ENCODE results near the gene MMD2.

Gene MMD2

DNA sequence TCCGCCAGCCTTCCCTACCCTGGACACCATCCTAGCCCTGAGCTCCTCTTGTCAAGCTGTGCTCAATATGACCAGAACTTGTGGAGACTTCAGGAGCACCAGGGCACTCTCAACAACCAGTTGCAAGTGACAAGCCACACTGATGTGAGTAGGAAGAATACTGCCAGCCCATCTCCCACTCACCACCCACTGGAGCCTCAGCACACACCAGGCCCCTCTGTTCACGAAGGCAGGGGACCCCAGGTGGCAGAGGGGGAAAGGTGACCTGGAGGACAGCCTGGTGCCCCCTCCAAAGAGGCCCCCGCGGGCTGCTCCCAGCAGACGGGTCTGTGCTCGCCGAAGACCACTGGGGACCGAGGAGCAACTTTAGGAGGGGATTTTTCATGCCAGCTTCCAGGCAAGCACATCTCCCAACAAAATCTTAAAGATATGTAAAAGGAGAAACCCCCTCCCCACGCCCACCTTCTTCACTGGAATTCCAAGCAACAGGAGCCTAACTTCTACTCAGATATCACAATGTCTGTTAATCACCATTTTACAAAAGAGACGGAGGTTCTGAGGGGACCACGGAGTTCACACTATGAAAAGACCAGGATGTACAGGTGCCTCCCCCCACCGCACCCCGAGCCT, 1.0 kb downstream of the MMD2 start:
- DNase-seq, result no peak

DNA sequence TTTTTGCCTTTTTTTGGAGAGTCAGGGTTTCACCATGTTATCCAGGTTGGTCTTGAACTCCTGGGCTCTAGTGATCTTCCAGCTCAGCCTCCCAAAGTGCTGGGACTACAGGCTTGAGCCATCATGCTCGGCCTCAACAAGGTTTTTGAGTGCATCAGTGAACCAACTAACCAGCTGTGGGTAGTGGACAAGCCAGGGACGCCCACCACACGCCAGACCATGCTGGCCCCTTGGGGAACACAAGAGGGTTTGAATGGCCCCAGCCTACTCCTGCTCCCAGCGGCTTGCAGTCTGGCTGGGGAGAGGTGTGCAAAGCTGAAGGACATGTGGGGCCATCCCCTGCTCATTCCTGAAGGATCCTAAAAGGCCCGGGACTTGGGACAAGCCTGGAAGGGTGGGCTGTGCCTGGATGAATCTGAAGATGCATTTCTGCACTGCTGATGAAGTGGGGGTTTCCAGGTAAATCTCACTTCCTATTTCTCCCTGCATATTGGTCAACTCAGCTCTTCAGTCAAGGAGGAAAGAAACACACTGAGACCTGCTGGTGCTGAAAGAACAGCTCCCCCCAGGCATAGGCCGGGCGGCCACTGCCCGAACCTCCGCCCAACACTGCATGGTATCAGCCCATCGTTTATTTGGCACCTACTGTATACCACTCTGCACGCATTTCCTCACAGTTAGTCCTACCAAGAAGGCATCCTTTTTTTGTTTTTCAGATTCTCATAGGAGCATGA, 6.9 kb downstream of the MMD2 start:
- no peak for DNase-seq

DNA sequence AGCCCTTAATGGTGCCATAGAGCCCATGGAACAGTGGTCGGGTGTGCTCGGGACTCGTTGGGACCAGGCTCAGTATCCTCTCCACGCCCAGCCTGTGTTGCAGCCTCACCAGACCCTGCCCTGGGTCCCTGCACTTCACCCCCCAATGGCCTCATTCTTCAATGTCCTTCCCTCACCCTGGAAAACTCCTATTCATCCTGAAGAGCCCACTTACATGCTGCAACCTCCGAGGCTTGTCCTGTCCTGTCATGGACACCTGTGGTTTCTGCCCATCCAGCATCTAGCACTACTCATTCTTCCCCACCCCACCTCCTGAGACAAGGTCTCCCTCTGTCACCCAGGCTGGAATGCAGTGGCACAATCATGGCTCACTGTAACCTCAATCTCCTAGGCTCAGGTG, 7.7 kb downstream of the MMD2 start:
- no peak for DNase-seq

DNA sequence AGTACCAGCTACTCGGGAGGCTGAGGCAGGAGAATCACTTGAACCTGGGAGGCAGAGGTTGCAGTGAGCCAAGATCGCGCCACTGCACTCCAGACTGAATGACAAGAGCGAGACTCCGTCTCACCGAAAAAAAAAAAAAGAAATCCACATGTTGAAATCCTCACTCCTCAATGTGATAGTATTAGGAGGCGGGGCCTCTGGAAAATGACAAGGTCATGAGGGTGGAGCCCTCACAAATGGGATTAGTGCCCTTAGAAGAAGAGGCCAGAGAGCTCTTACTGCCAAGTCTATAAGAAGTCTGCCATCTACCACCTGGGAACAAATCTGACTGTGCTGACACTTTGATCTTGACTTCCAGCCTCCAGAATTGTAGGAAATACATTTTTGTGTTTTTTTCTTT, 10.6 kb downstream of the MMD2 start:
- no peak for DNase-seq

DNA sequence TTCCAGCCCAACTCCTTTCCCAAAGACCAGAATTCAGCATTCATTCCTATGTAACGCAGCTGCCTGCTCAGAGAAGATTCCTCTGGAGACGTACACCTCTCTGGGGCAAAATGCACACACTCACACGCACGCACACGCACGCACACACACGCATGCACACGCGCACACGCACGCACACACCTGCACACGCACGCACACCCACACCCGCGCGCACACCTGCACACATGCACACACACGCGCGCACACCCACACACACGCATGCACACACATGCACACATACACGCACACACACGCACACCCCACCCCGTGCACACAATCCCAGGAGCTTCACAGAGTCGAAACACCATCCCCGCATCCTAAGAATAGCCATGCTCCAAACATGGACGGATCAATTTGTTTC, 13.0 kb downstream of the MMD2 start:
- DNase-seq, result no peak

DNA sequence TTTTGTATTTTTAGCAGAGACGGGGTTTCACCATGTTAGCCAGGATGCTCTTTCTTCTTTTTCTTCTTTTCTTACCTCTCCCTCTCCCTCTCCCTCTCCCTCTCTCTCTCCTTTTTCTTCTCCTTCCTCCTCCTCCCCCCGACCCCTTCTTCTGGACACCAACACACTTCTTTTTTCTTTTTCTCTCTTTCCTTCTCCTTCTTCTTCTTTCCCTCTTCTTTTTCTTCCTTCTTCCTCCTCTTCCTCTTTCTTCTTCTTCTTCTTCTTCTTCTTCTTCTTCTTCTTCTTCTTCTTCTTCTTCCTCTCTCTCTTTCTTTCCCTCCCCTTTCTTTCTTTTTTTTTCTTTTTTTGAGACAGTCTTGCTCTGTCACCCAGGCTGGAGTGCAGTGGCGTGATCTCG, 14.0 kb downstream of the MMD2 start:
- DNase-seq, result no peak

DNA sequence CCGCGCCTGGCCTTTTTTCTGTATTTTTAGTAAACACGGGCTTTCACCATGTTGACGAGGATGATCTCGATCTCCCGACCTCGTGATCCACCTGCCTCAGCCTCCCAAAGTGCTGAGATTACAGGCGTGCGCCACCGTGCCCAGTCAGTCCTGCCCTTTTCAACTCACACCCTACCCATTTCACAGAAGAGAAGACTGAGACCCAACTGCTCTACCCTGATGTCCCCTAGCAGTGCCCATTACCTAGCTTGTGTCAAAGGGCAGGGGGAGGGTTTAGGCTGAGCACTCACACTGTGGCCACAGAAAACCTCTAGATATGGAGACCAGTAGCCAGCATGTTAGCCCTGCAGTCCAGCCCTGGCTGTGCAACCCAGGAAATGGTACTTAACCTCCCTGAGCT, 15.7 kb downstream of the MMD2 start:
- DNase-seq, result no peak

DNA sequence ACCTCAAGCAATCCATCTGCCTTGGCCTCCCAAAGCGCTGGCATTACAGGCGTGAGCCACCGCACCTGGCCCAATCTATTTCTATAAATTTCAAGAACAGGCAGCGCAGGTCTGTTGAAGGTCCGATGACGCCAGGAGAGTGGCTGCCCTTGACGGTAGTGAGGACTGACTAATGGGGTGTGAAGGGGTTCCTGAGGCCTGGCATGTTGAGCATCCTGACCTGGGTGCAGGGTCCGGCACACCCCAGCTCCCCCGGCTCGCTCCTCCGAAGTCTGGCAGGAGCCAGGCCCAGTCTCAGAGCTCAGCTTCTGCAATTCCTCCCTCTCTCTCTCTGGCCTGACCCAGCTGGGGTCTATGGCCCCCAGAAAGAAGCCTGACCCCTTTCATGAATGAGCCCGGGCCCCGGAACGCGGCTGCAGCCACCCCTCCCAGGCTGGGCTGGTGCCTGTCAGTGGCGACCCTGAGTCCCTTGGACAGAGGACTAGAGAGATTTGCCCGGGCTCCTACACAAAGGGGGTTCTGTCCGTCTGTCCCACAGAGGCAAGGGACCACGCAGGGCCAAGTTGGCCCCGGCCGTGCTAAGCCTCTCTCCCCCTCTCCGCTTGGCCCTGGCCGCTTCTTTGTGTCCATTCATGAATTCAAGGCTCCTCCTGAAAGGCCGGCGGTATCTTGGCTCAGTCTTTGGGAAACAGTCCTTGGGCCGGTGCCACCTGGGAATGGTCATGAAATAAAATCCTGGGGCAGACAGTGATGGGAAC, 18.8 kb downstream of the MMD2 start:
- DNase-seq, result no peak

DNA sequence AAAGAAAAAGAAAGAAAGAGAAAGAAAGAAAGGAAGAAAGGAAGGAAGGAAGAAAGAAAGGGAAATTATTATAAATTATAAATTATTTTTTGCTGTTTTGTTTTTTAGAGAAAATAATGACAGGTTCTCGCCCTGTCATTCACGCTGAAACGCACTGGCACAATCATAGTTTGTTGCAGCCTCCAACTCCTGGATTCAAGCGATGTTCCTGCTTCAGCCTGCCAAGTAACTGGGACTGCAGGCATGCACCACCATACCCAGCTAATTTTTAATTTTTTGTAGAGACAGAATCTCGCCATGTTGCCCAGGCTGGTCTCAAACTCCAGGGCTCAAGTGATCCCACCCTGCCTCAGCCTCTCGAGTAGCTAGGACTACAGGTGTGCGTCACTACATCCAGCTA, 21.6 kb downstream of the MMD2 start:
- DNase-seq, result no peak

DNA sequence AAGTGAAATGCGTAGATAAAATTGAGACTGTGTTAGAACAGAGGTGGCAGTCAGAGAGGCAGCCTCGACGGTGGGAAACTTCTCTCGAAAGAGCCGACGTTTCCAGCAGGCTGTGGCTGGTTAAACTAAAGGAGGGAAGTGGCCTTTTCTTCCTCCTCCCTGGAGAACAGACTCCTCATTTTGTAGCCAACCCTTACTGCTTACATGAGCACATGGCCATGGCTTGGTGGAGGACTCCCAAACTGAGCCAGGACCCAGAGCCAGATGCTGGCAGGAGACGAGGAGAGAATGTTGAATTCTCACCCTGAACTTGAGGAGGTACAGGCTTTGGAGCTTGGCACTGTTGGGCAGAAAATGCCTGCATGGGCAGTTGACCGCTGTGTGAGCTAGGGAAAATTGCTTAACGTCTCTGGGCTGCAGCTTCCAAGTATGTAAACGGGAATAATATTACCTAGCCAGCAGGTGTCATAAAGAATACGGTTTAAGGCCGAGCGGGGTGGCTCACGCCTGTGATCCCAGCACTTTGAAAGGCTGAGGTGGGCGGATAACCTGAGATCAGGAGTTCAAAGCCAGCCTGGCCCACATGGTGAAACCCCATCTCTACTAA, 24.5 kb downstream of the MMD2 start:
- no peak for DNase-seq

DNA sequence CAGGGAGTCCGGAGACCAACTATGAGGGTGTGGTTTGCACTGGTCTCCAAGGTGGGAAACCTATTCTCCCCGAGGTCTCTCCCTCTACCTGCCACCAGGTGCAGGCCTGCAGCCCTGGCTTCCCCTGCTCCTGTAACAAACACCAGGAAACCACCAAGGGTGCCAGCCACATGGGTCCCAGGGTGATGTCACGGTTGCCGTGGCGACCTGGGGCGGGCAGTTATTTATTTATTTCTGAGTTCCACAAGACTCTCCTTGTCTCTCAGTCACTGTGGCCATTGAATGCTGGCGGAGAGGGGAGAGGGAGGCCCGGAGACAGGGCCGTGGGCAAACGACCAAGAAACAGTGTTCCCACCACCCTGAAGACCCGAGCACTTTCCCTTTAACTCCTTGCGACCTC, 27.0 kb downstream of the MMD2 start:
- peak; percentile 76 for DNase-seq

DNA sequence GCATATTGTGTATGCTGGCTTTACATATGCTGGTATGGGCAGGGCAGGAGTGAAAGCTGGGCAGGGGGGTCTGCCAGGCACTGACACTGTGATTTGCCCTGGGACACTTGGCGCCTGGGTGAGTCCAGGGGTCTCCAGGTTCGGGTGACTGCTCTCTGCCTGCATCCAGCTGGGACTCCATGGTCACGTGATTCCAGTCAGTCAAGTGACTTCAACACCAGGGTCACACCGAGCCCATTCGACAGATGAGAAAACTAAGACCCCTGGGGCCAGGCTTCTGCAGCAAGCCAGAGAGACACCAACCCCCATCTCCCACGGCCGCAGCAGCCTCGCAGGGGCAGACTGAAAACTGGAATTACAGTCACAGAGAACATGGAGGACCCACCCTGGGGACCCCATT, 30.0 kb downstream of the MMD2 start:
- DNase-seq, result no peak

DNA sequence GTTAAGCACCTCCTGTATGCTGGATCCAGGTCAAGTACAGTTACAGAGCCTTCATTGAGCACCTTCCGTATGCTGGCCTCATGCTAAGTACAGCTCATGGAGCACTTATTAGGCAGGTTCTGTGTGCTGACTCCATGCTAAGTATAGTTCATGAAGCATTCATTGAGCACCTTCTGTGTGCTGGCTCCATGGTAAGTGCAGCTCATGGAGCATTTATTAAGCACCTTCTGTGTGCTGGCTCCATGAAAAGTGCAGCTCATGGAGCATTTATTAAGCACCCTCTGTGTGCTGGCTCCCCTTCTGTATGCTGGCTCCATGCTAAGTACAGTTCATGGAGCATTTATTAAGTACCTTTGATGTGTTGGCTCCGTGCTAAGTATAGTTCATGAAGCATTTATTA, 30.5 kb downstream of the MMD2 start:
- no peak for DNase-seq

DNA sequence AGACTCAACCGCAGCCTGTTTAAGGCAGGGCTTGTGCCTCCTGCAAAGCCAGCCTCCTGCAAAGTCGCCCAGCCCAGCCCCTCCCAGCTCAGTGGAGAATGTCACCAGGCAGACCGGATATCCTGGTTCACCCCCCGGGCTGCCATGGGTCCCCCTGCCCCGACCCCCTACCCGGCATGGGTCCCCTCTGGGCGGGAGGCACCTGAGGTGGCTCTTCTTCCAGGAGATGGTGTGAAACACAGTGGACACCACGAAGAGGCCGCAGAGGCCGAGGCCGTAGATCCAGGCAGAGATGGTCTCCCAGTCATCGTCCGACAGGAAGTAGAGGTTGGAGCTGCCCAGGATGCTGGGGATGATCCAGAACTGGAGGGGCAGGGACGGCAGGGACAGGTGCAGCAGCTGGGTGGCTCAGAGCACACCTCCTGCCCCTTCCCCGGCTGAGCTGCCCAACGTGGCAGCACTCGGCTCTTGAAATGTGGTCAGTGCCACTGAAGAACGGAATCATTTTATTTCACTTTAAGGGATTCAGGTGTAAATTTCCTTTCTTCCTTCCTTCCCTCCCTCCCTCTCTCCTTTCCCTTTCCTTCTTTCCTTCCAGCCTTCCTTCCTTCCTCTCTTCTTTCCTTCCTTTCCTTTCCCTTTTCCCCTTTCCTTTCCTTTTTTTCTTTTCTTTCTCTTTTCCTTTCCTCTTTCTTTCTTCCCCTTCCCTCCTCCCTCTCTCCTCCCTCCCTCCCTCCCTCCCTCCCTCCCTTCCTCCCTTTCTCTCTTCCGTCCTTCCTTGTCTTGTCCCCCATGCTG, 38.8 kb downstream of the MMD2 start:
- no peak for DNase-seq

DNA sequence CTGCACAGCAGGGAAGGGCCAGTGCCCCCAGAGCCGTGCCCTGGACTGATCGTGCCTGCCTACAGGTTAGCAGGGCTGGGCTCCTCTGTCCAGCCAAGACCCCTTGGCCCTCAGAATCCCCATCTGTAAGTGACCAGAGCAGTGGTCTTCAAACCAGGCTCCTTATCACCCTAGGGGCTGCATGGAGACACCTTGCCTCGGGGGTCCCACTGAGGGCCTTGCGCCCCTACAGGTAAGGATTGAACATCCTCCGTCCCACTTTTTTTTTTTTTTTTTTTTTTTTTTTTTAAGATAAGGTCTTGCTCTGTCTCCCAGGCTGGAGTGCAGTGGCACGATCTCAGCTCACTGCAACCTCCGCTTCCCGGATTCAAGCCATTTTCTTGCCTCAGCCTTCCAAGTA, 42.9 kb downstream of the MMD2 start:
- no peak for DNase-seq

DNA sequence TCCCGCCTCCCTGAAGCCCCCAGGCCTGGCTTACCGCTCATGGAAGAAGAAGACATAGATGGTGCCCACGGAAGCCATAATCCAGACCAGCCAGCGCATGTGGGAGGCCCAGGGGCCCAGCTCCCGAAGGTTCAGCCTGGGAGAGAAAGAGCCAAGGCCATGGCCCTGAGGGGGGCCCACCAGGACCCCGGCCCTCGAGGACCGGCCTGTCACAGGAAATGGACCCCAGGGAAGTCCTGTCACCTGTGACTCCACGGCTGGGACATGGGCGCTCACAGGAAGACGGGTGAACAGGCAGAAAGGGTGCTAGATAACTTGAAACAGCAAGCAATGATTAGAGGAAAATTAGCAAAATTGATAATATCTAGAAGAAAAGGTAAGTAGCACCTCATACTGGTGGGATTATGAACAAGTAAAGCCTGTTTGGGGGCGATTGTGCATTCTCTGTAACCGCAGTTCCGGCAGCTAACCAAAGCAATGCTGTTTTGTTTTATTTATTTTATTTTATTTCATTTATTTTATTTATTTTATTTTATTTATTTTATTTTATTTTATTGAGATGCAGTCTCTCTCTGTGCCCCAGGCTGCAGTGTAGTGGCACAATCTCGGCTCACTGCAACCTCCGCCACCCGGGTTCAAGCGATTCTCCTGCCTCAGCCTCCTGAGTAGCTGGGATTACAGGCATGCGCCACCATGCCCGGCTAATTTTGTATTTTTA, 47.7 kb downstream of the MMD2 start:
- DNase-seq, result no peak

DNA sequence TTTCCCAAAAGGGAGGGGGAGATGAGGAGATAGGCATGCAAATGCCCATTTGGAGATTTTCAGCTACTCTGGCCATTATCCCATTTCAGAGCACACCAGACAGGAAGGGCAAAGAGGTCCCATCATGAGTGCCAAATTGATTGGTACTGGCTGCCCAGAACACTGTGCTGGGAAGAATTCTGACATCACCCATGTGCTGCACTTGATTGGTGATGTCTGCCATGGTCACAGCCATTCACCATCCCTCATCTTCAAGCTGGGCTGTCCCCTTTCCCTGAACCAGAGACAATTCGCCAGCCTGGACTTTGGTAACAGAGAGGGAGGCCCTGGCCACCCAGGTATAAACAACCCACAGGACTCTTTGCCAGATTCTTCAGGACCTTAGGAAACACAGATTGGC, 52.3 kb downstream of the MMD2 start:
- DNase-seq, result no peak

DNA sequence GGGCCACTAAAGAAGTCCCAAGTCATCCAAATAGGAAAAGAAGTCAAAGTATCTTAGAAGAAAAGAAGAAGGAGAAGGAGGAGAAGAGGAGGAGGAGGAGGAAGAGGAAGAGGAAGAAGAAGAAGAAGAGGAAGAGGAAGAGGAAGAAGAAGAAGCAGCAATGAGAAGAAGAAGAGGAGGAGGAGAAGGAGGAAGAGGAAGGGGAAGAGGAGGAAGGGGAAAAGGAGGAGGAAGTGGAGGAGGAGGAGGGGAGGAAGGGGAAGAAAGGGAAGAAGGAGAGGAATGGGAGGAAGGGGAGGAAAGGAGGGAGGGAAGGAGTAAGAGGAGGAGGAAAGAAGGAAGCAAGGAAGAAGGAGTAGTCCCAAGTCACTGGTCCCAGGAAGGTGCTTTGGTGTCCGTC, 53.8 kb downstream of the MMD2 start:
- DNase-seq, result no peak

DNA sequence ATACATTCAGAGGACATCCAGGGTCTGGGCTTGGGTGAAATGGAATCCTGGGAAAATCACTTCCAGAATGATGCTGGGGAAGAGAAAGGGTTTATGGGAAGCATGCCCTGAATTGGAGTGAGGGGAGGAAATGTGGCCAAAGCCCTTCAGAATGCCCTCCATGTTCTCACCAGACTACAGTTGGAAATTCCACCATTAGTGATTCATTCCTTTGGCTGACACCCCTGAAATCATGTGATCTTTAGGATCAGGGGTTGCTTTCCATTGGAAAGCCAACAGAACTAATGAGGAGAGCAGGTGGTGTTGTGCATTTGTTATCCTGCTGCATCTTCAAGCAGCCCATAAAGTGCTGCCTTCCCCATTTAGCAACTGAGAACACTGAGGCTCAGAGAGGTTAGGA, 54.6 kb downstream of the MMD2 start:
- DNase-seq, result no peak

DNA sequence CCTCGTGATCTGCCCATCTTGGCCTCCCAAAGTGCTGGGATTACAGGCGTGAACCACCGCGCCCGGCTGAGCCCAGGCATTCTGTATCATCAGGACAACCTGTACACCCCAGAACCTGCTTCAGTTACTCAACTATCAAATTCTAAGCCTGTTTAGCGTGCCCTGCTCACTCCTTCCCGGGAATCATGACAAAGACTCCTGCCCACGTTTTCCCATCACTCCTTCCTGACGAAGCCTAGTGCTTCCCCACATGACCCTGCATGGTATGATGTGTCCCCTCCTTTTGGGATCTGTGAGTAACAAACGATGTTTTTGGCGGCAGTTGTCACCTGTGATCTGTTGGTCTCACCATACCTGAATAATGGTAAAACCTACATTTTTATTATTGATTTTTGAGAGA, 63.2 kb downstream of the MMD2 start:
- DNase-seq, result no peak

DNA sequence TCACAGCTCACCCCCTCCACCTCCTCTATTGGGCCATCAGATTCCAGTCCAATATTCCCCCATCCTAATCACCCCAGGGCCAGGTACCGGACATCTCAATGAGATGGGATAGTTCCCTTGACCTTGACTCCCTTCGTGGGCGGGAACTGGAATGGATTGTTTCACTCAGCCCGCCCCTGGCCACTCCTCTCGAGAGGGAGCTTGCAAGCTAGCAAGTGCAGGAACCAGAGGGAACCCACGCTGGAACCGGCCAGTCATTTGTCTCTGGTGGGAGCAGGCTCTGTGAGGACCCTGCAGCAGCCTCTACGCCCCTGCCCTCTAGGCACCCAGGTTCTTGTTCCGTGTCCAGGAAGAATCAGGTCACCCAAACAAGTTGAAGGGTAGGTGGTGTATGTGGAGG, 64.5 kb downstream of the MMD2 start:
- no peak for DNase-seq

DNA sequence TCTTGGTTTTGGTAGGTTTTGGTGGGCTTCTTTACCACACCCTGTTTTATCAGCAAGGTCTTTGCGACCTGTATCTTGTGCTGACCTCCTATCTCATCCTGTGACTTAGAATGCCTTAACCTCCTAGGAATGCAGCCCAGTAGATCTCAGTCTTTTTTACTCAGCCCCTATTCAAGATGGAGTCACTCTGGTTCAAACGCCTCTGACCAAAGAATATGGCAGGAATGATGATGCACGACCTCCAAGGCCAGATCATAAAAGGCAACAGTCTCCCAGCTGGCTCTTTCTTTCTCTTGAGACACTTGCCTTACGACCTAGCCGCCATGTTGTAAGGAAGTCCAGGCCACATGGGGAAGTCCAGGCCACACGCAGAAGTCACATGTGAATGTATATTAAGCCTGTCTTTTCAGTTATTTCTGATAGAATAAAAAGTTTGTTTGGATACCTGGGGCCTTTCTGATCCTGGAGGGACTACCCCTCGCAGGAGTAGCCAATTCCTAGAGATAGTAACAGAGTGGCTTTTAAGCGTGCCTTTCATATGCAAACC, 65.0 kb downstream of the MMD2 start:
- no peak for DNase-seq

Data from left hindlimb (tissue), 1 donor.